HL-60/S4 treated with phorbol 12-myristate 13-acetate at 8.2 ng/mL for 4 days and 3 days (cell line): Measurements from ENCODE around the gene YAF2.
"Not testable (repeated sequence)": the region's sequence is repeated elsewhere in the genome, so short reads cannot be mapped to it uniquely, and the experiment has no call there.

ENCODE experiments used
- in situ Hi-C: fragments of 300-500 bp; cut with MboI; formaldehyde crosslinking; loops from 2 replicates; pipeline ENCODE4 v1.15.0; 2022; ENCODE audit warnings: low sequenced_read_pairs

The YAF2 gene

GRCh38 chr12:42201063-42201462 is 37.0 kb downstream of the YAF2 start:
- in situ Hi-C loops, result no loop called here

- in situ Hi-C loops, result no loop called here
Measured at GRCh38 chr12:42199007-42199406, 39.0 kb downstream of the YAF2 start.

GRCh38 chr12:42196723-42197603 is 41.1 kb downstream of the YAF2 start:
- in situ Hi-C loops, result no loop called here

GRCh38 chr12:42192686-42193085 is 45.4 kb downstream of the YAF2 start:
- in situ Hi-C loops, result no loop called here

GRCh38 chr12:42192258-42192657 is 45.8 kb downstream of the YAF2 start:
- in situ Hi-C loops, result no loop called here

- in situ Hi-C loops, result no loop called here
Measured at GRCh38 chr12:42190376-42190775, 47.7 kb downstream of the YAF2 start.

GRCh38 chr12:42188275-42188674 is 49.8 kb downstream of the YAF2 start:
- in situ Hi-C loops, result not testable (repeated sequence)

- in situ Hi-C loops, result no loop called here
Measured at GRCh38 chr12:42187799-42188198, 50.2 kb downstream of the YAF2 start.

- in situ Hi-C loops, result no loop called here
Measured at GRCh38 chr12:42186793-42187192, 51.3 kb downstream of the YAF2 start.

- in situ Hi-C loops, result no loop called here
Measured at GRCh38 chr12:42182394-42182793, 55.7 kb downstream of the YAF2 start.

- in situ Hi-C loops, result no loop called here
Measured at GRCh38 chr12:42180990-42181596, 57.0 kb downstream of the YAF2 start.

- in situ Hi-C loops, result no loop called here
Measured at GRCh38 chr12:42178101-42178500, 59.9 kb downstream of the YAF2 start.

GRCh38 chr12:42174978-42175377 is 63.1 kb downstream of the YAF2 start:
- in situ Hi-C loops, result no loop called here

- in situ Hi-C loops, result no loop called here
Measured at GRCh38 chr12:42173961-42174521, 64.0 kb downstream of the YAF2 start.

- in situ Hi-C loops, result no loop called here
Measured at GRCh38 chr12:42172441-42173210, 65.4 kb downstream of the YAF2 start.

- in situ Hi-C loops, result no loop called here
Measured at GRCh38 chr12:42167711-42168110, 70.3 kb downstream of the YAF2 start.

GRCh38 chr12:42166501-42166900 is 71.5 kb downstream of the YAF2 start:
- in situ Hi-C loops, result no loop called here

- in situ Hi-C loops, result no loop called here
Measured at GRCh38 chr12:42163913-42164312, 74.1 kb downstream of the YAF2 start.

GRCh38 chr12:42162965-42163364 is 75.1 kb downstream of the YAF2 start:
- in situ Hi-C loops, result no loop called here

- in situ Hi-C loops, result no loop called here
Measured at GRCh38 chr12:42162193-42162592, 75.9 kb downstream of the YAF2 start.

- in situ Hi-C loops, result no loop called here
Measured at GRCh38 chr12:42161529-42161928, 76.5 kb downstream of the YAF2 start.
